ENCODE measurements around the gene ROBO1. TPM values are rescaled to one million over a fixed set of nuclear protein-coding genes. Genes with fewer than 3 reads are reported as not detected.

ROBO1 gene
- polyA plus RNA-seq, 1 experiment = 33.9 TPM

GRCh38 chr3:78823434-78823833, 944.4 kb downstream of the ROBO1 start:
- POLR2A ChIA-PET = no interaction called here
- Histone ChIP-seq H3K27me3 (ENCODE audit: control insufficient read depth, insufficient read depth, low read length) (no peaks in the 10 kb centered on the region), H3K36me3 (ENCODE audit: control insufficient read depth, insufficient read depth, low read length) (no peaks in the 10 kb centered on the region), H3K4me3 (ENCODE audit: low read depth, low read length) (no peak overlapping the region)
- no peak for TF ChIP-seq CTCF (IDR thresholded peaks at IDR 0.05; ENCODE audit: insufficient read depth, low read depth, low read length)
- CTCF ChIA-PET = interaction anchor here (0.8 kb wide), 1 partner anchor 45 kb away, joined by 3 read pairs; no protein-coding TSS in a partner anchor
- no peak for DNase-seq (ENCODE audit: low read depth)

GRCh38 chr3:78822726-78823125, 945.1 kb downstream of the ROBO1 start:
- no peak for DNase-seq (ENCODE audit: low read depth)
- TF ChIP-seq CTCF (IDR thresholded peaks at IDR 0.05; ENCODE audit: insufficient read depth, low read depth, low read length) = no peak
- POLR2A ChIA-PET = no interaction called here
- Histone ChIP-seq H3K4me3 (ENCODE audit: low read depth, low read length) (no peak overlapping the region), H3K27me3 (ENCODE audit: control insufficient read depth, insufficient read depth, low read length) (no peaks in the 10 kb centered on the region), H3K36me3 (ENCODE audit: control insufficient read depth, insufficient read depth, low read length) (no peaks in the 10 kb centered on the region)
- CTCF ChIA-PET = no interaction called here

- POLR2A ChIA-PET = no interaction called here
- no peak for TF ChIP-seq CTCF (IDR thresholded peaks at IDR 0.05; ENCODE audit: insufficient read depth, low read depth, low read length)
- no peak for DNase-seq (ENCODE audit: low read depth)
- Histone ChIP-seq H3K4me3 (ENCODE audit: low read depth, low read length) (no peak overlapping the region), H3K27me3 (ENCODE audit: control insufficient read depth, insufficient read depth, low read length) (no peaks in the 10 kb centered on the region), H3K36me3 (ENCODE audit: control insufficient read depth, insufficient read depth, low read length) (no peaks in the 10 kb centered on the region)
- CTCF ChIA-PET = no interaction called here
These were observed 947.3 kb downstream of the ROBO1 start for GRCh38 chr3:78820542-78820941.

- no peak for TF ChIP-seq CTCF (IDR thresholded peaks at IDR 0.05; ENCODE audit: insufficient read depth, low read depth, low read length)
- no peak overlapping the region for H3K4me3 ChIP-seq (ENCODE audit: low read depth, low read length)
- no peak for DNase-seq (ENCODE audit: low read depth)
- POLR2A ChIA-PET = no interaction called here
- CTCF ChIA-PET = no interaction called here
- no peaks in the 10 kb centered on the region for H3K36me3 ChIP-seq (ENCODE audit: control insufficient read depth, insufficient read depth, low read length)
- no peaks in the 10 kb centered on the region for H3K27me3 ChIP-seq (ENCODE audit: control insufficient read depth, insufficient read depth, low read length)
These were observed 949.4 kb downstream of the ROBO1 start for GRCh38 chr3:78818161-78818985.

GRCh38 chr3:78814893-78815562, 952.8 kb downstream of the ROBO1 start:
- ChIA-PET POLR2A (no interaction called here), CTCF (no interaction called here)
- no peaks in the 10 kb centered on the region for H3K36me3 ChIP-seq (ENCODE audit: control insufficient read depth, insufficient read depth, low read length)

More at GRCh38 chr3:78814893-78815562, 952.8 kb downstream of the ROBO1 start:
- TF ChIP-seq CTCF (IDR thresholded peaks at IDR 0.05; ENCODE audit: insufficient read depth, low read depth, low read length) = no peak
- DNase-seq (ENCODE audit: low read depth) = no peak
- no peak overlapping the region for H3K4me3 ChIP-seq (ENCODE audit: low read depth, low read length)
- no peaks in the 10 kb centered on the region for H3K27me3 ChIP-seq (ENCODE audit: control insufficient read depth, insufficient read depth, low read length)

Measured in BJ (cell line).